Fibroblast of the conjunctiva (primary cell): ENCODE data around the gene KRT71.

Experiments
- DNase-seq: peaks from one replicate; pipeline ENCODE4 v3.0.0-alpha.2; 2010; ENCODE audit warnings: low read depth

KRT71 gene

GRCh38 chr12:52575256-52575655, 22.3 kb upstream of the KRT71 start:
- DNase-seq: no peak

DNA sequence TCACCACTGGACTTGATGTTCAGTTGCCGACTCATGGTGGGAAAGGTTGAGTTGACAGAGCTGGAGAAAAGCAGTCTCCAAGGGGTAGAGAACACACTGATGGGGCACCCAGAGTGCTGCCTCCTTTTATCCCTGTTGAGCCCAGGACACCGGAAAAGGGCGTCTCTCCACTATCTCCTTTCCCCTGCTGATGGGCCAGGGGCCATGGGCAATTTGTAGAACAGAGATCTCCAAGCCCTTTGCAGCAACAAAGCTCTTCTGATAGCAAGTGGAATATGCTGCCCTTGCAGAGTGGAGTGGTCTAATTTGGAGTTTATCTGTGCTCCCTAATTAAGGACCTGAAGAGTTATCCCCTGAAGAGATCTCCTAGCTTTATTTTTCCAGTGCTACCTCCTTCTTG, 20.8 kb upstream of the KRT71 start, which contains the start of gene KRT74:
Gene KRT74 (minus strand): TSS at position 101 of the 400 bp plus-strand sequence. CDS start 66 bp downstream, at position 35.
- DNase-seq: no peak

- no peak for DNase-seq
Measured at GRCh38 chr12:52573306-52573705, 20.4 kb upstream of the KRT71 start.

- no peak for DNase-seq
Measured at GRCh38 chr12:52570511-52570910, 17.6 kb upstream of the KRT71 start.

DNA sequence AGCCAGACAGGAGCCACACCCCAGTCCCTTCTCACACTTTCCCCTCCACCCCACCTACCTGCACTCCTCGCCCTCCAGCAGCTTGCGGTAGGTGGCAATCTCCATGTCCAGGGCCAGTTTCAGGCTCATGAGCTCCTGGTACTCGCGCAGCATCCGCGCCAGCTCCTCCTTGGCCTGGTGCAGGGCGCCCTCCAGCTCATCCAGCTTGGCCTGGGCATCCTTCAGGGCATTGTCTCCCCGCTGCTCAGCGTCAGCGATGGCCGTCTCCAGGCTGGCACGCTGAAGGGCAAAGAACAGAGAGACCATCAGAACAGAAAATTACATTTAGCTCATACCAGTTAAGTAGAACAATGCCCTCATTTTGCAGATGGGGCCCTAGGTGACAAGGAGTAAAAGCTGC, 15.2 kb upstream of the KRT71 start:
- no peak for DNase-seq

GRCh38 chr12:52566847-52567291, 13.9 kb upstream of the KRT71 start:
- no peak for DNase-seq

DNA sequence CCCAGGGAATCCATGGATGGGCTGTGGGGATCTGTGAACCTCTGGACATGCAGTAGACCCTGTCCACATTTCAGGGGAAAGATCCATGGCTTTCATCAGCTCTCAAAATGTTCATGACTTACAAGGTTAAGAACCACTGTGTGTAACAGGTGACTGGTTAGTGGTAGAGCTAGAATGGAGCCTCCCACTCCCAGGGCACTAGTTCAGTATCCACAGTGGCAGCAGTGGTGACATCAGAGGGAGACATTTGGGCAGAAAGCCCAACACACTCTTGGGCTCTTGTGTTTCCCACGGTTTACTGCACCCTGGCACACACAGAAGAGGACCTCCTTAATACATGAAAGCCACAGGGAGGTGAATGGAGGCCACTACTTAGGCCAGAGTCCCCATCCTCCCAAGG, 11.6 kb upstream of the KRT71 start:
- DNase-seq: no peak

- no peak for DNase-seq
Measured at GRCh38 chr12:52561880-52562449, 9.0 kb upstream of the KRT71 start.

- no peak for DNase-seq
Measured at GRCh38 chr12:52559979-52560378, 7.0 kb upstream of the KRT71 start.

GRCh38 chr12:52558781-52559445, 6.0 kb upstream of the KRT71 start:
- DNase-seq: no peak

DNA sequence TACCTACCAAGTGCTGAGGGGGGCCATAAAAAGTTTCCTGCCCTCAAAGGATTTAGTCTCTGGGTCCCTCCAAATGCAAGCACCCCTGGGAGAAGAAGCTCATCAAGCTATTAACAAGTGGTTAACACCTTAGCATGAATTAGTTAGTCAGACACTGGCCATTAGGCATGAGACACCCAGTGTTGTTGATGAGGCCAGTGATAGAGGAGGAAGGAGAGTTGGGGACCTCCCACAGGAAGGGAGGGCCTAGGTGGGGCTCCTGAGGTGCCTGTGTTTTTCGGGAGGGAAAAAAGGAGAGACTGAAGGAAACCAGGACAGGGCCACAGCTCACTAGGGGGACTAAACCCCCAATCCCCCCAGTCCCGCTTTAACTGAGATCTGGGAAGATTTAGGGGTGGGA, 4.5 kb upstream of the KRT71 start:
- no peak for DNase-seq

- no peak for DNase-seq
Measured at GRCh38 chr12:52555577-52555976, 2.6 kb upstream of the KRT71 start.

DNA sequence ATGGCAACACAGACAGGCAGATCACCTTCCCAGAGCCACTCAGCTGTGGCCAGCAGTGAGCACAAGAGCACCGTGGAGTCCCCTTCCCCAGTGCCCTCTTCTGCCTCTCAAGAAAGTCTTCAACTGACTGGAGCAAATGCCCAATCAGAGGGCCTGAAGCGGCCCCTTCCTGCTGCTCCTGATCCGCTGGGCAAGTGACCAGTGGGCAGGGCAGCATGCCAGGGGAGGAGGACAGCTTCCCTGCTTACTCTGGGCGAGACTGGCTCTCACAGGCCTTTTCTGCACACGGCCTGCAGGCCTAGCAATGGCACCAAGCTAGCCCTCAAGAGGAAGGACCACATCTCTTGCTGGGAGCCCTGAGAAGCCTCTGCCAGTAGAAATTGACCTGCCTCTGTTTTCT, 890 bp downstream of the KRT71 start:
- no peak for DNase-seq

DNA sequence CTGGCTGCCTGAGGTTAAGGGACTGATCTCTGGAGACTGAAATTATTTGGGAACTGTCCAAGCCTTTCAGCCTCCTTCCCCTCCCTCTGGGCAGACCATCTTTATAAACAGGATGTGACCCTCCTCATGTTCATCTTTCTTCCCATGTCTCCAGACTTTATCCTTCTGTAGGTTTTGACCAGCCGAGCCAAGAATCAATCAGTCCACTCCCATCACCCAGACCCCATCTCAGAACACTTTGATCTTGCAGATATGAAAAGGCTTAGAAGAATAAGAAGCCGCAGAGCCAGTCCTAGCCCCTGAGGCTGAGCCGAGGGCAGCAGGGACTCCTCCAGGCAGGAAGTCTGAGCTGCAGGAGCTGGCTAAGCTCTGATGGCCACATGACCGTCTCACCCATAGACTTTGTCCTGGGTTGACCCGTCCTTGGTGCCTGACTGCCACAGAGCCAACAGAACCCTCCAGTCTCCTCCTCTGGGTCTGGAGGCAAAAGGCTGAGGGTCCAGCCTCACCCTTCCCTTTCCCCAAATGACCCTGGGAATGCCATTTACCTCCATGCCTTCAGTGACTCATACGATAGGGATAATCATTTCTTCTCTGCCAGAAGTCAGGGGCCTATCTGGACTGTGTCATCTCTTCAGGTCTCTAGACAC, 1.6 kb downstream of the KRT71 start:
- no peak for DNase-seq

- no peak for DNase-seq
Measured at GRCh38 chr12:52546126-52546525, 6.8 kb downstream of the KRT71 start.

GRCh38 chr12:52543985-52544883, 8.7 kb downstream of the KRT71 start:
- DNase-seq: no peak

GRCh38 chr12:52542785-52543318, 10.1 kb downstream of the KRT71 start:
- no peak for DNase-seq

- DNase-seq: no peak
Measured at GRCh38 chr12:52542157-52542556, 10.8 kb downstream of the KRT71 start.

DNA sequence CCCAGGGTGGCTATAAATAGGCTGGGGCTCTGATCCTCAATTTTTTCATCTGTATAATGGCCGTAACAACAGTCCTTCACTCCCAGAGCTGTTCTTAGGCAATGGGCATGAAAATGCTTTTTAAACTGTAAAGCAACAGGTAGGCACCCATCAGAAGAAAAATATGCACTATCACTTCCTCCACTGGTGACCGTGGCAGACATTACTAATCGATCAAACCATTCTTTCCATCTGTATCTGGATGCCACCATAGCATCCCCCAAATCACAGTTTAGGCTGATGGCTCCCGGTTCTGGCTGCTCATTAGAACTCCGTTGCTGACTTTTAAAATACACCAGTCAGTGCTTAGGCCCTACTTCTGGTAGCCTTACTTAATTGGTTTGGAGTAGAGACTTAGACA, 11.2 kb downstream of the KRT71 start:
- DNase-seq: no peak

DNA sequence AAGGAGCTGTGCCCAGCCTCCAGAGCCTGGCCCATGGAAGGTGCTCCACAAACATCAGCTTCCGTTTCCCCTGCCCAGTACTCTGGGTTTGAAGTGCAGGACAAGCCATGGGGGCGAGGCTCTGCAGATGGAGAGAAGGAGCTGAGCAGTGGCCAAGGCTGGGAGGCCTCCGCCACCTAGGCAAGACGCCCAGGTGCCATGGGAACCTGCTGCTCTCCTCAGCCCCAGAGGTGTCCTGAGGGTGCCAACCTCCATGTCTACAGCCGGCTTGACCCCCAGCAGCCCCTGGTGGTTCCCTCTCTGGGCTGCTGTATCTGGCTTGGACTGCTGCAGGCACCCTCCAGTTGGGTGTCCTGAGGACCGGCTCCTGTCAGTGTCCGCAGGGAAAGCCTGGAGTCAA, 12.4 kb downstream of the KRT71 start:
- no peak for DNase-seq

GRCh38 chr12:52539821-52540173, 13.1 kb downstream of the KRT71 start:
- DNase-seq: no peak

DNA sequence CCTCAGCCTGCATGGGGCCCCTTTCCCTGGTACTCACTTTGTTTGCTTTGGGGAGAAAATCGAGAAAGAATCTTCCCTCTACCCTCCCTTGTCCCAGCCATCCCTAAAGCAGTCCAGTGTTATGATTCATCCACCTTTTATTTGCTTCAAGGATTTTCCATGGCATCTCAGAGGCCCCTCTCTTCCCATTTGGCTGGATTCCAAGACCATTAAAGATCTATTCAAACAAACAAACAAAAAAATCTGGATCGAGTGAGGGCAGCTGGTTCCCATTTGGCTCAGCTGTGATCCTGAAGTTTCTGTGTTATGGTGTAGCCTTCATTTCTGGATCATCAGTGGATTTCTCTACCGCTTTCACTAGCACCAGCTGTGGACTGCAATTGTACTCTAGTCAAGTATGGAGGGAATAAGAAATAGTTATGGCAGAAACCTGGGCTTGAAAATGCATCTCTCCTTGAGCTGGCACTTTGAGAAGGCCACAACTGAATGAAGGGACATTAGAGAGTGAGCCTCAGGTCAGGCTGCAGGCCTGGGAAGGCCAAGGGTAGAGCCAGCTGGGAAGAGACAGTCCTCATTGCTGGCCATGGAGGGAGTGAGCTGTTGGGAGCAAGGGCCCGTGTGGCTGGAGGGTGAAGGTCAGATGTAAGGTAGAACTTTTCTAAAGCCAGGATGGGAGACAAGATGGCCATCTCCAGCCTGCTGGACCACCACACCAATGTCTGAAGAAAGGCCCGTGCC, 13.7 kb downstream of the KRT71 start:
- DNase-seq: peak; percentile 13
